HUES64 (cell line): Measurements from ENCODE around the gene NXF1.
A peak's percentile ranks its signal among the peaks of the same experiment; 100 is the strongest.
"Not testable (repeated sequence)": the region's sequence is repeated elsewhere in the genome, so short reads cannot be mapped to it uniquely, and the experiment has no call there.

Experiments used
- H3K27ac ChIP-seq: 2 replicates; pipeline ENCODE4 v1.7.0; 2013; ENCODE audit warnings: low read depth, low read length, inconsistent platforms
- H3K27me3 ChIP-seq: 2 replicates; pipeline ENCODE4 v1.6.1; 2013; ENCODE audit warnings: mild to moderate bottlenecking, low read length; ENCODE audit not compliant: insufficient read depth
- H3K36me3 ChIP-seq: 2 replicates; pipeline ENCODE4 v1.6.1; 2013; ENCODE audit warnings: mild to moderate bottlenecking, low read length; ENCODE audit not compliant: insufficient read depth
- H3K4me1 ChIP-seq: 2 replicates; pipeline ENCODE4 v1.6.1; 2013; ENCODE audit warnings: mild to moderate bottlenecking, low read length, moderate library complexity; ENCODE audit not compliant: insufficient read depth
- H3K4me3 ChIP-seq: 2 replicates; pipeline ENCODE4 v1.5.1; 2013; ENCODE audit warnings: mild to moderate bottlenecking, low read length, moderate library complexity
- H3K9ac ChIP-seq: 2 replicates; pipeline ENCODE4 v1.6.1; 2013; ENCODE audit warnings: mild to moderate bottlenecking, low read depth, low read length
- H3K9me3 ChIP-seq: 2 replicates; pipeline ENCODE4 v1.6.1; 2013; ENCODE audit warnings: low read depth, low read length; ENCODE audit not compliant: insufficient read depth
- WGBS: fragments of 150-250, 120-280 bp; methylation state at CpG from one replicate; pipeline ENCODE4 v1.1.7; 2013; ENCODE audit warnings: missing lambda C conversion rate; 5-methylcytosine and 5-hydroxymethylcytosine counted together

NXF1 gene

GRCh38 chr11:62752994-62753735, 52.1 kb downstream of the NXF1 start:
- WGBS: 91% methylated on average over 15 of the region's 15 CpGs
- H3K27ac ChIP-seq: peak overlapping the region; percentile 87
- H3K27me3 ChIP-seq: no peaks in the 10 kb centered on the region
- peaks cover 38% of the 10 kb centered on the region for H3K36me3 ChIP-seq
- peaks cover 5% of the 10 kb centered on the region; the same call in 1 of the 2 replicates for H3K4me1 ChIP-seq
- H3K9me3 ChIP-seq: no peaks in the 10 kb centered on the region
- no peak overlapping the region for H3K9ac ChIP-seq
- H3K4me3 ChIP-seq: peak overlapping the region; percentile 83

DNA sequence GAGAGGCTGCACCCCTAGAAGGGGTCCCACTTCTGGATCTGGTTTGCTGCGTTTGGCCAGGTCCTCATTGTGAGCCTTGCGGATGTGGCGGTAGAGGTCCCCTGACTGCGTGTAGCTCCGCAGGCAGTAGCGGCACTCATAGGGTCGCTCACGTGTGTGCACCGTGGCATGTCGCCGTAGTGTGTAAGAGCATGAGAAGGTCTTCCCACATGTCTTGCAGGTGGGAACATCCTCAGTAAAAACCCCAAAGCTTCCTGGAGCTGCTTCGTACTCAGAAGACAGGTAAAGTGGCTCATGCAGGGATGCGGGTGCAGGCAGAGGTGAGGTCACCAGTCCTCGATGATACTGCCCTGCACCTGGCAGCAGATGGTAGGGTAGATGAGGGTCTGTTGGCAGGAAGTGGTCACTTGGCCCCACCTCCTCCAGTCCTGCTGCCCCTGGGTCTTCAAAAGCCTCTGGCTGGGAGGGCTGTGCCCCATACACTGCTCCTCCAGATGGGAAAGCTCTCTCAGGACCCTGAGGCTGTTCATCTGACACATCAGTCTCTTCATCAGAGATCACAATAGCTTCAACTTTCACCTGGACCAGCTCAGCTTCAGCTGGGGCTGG, 53.0 kb downstream of the NXF1 start:
- no peak overlapping the region for H3K9ac ChIP-seq
- H3K27ac ChIP-seq: no peak overlapping the region
- 97% methylated on average over 14 of the region's 14 CpGs for WGBS

GRCh38 chr11:62749931-62750330, 55.3 kb downstream of the NXF1 start:
- not testable (repeated sequence) for H3K27me3 ChIP-seq, H3K4me1 ChIP-seq, H3K9ac ChIP-seq, H3K4me3 ChIP-seq, H3K9me3 ChIP-seq, H3K27ac ChIP-seq
- H3K36me3 ChIP-seq: peaks cover 42% of the 10 kb centered on the region
- WGBS: over 99% methylated on average over 5 of the region's 5 CpGs

More for the DNA sequence above, 53.0 kb downstream of the NXF1 start:
- Histone ChIP-seq H3K27me3 (no peaks in the 10 kb centered on the region), H3K9me3 (no peaks in the 10 kb centered on the region), H3K36me3 (peaks cover 42% of the 10 kb centered on the region), H3K4me3 (no peak overlapping the region), H3K4me1 (peaks cover 3% of the 10 kb centered on the region; the same call in 1 of the 2 replicates)

DNA sequence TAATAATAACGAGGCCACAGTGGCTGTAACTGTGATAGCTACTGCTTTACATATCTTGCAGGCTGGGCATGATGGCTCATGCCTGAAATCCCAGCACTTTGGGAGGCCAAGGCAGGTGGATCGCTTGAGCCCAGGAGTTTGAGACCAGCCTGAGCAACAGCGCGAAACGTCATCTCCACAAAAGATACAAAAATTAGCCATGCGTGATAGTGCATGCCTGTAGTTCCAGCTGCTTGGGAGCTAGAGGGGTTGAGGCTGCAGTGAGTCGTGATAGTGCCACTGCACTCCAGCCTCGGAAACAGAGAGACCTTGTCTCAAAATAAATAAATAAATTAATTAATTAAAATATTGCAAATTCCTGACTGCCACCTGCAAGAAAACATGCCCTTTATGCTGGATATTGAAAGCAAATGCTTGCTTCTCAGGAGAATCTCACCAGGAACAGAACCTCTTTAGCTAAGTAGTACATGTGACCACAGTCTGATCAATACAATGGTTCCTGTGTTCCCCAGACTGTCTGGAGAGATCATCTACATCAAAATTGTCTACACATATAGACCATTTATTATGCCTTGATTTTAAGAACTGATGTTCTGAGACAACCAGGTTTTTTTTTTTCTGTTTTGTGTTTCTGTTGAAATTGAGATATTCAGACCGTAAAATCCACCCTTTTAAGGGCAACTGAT, 57.6 kb downstream of the NXF1 start:
- no peaks in the 10 kb centered on the region for H3K27me3 ChIP-seq
- no peak overlapping the region for H3K27ac ChIP-seq
- peaks cover 34% of the 10 kb centered on the region for H3K36me3 ChIP-seq
- no peak overlapping the region for H3K9ac ChIP-seq
- H3K4me1 ChIP-seq: no peaks in the 10 kb centered on the region
- 91% methylated on average over 7 of the region's 9 CpGs for WGBS
- no peaks in the 10 kb centered on the region for H3K9me3 ChIP-seq
- H3K4me3 ChIP-seq: no peak overlapping the region
